Stimulated activated CD4-positive, alpha-beta T cell treated with anti-CD3 and anti-CD28 coated beads, Interleukin-4, amount 100 ng/mL, for 4 hours (primary cell): ENCODE results near the gene TSFM.

ENCODE experiments used
- DNase-seq, 2 experiments: peaks; one replicate each; pipeline ENCODE4 v3.0.0-alpha.2; 2020

The TSFM gene

GRCh38 chr12:57782243-57782607 lies 362 bp upstream of the TSFM start:
- DNase-seq: no peak

- no peak for DNase-seq
Measured at GRCh38 chr12:57783466-57783801, 847 bp downstream of the TSFM start.

DNA sequence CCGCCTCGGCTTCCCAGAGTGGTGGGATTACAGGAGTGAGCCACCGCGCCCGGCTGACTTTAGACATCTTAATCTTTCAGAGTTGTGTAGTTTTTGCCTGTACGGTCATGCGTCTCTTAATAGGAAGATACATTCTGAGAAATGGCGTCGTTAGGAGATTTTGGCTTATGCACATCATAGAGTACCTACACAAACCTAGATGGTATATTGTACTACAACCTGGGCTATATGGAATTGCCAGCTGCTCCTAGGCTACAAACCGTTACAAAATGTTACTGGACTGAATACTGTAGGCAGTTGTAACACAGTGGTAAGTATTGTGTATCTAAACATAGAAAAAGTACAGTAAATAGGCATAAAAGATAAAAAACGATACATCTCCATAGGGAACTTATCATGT lies 1.3 kb downstream of the TSFM start:
- DNase-seq: no peak

- DNase-seq: no peak
Measured at GRCh38 chr12:57793920-57794319, 11.3 kb downstream of the TSFM start.

DNA sequence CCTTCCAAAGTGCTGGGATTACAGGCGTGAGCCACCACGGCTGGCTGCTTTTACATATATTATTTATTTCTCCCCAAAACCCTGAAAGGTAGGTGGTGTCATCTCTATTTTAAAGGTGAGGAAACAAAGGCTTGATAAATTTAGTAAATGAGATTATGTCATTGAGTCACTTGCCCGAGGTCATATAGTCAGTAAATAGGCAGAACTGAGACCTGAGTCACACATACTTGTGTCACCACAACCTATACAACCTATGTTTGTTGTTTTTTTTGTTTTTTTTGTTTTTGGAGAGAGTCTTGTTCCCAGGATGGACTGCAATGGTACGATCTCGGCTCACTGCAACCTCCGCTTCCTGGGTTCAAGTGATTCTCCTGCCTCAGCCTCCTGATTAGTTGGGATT lies 12.8 kb downstream of the TSFM start:
- DNase-seq: no peak

DNA sequence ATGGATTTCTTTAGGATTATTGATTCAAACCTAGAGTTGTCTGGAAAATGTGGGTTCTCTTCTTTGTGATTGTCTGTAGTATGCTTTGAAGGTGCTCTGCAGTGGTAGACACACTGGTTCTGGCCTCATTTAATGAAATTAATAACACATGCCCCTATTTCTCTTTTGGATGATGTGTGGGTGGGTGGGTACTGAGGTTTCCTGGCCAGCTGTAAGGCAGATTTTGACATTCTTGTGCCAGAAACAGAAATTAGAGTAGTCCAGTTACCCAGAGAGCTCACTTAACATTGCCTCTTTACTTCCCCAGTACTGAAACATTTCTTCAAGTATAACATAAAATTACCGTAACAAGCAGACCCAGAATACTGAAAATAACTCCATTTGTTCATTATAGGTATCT lies 14.4 kb downstream of the TSFM start:
- DNase-seq: no peak

- DNase-seq: no peak
Measured at GRCh38 chr12:57797933-57798332, 15.3 kb downstream of the TSFM start.

DNA sequence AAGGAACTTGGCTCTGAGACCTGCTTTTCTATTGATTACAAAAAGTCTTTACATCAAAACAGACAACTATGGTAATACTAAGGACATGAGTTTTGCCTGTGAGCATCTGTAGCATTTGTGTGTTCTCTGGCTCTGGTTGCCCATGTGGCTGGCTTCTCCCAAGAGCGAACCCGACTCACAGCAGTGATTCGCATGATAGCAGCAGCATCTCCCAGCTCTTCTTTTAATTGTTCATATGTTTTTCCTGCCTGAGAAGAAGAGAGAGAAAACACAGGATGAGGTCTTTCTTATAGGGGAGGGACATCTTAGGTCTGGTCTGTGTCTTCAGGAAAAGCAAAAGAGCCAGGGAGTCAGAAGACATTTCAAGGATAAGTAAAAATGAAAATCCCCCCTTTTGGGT lies 18.4 kb downstream of the TSFM start:
- DNase-seq: no peak

DNA sequence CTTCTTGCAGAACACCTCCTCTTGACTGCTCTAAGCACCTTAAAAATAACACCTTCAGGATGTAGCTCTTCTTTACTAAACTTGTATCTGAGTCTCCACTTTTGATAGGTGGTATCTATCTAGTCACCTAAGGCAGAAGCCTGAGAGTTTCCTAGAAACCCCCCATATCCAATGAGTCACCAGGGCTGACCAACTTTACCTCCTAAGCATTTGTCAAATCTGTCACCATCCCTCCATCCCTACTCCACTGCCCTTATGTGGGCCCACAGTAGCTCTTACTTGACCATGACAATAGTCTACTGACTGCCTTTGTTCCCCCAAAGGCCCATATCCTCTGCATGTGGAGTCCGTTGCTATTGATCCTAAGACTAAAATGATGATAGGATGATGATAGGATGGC lies 20.0 kb downstream of the TSFM start:
- no peak for DNase-seq

- DNase-seq: peak in 1 of 2 experiments; percentile 16
Measured at GRCh38 chr12:57803319-57803893, 20.8 kb downstream of the TSFM start.

GRCh38 chr12:57806677-57807076 lies 24.1 kb downstream of the TSFM start:
- DNase-seq: no peak

- DNase-seq: no peak
Measured at GRCh38 chr12:57807285-57807684, 24.7 kb downstream of the TSFM start.

- DNase-seq: no peak
Measured at GRCh38 chr12:57808351-57808750, 25.8 kb downstream of the TSFM start.

- no peak for DNase-seq
Measured at GRCh38 chr12:57809425-57809824, 26.8 kb downstream of the TSFM start.

GRCh38 chr12:57810450-57810849 lies 27.9 kb downstream of the TSFM start:
- no peak for DNase-seq

DNA sequence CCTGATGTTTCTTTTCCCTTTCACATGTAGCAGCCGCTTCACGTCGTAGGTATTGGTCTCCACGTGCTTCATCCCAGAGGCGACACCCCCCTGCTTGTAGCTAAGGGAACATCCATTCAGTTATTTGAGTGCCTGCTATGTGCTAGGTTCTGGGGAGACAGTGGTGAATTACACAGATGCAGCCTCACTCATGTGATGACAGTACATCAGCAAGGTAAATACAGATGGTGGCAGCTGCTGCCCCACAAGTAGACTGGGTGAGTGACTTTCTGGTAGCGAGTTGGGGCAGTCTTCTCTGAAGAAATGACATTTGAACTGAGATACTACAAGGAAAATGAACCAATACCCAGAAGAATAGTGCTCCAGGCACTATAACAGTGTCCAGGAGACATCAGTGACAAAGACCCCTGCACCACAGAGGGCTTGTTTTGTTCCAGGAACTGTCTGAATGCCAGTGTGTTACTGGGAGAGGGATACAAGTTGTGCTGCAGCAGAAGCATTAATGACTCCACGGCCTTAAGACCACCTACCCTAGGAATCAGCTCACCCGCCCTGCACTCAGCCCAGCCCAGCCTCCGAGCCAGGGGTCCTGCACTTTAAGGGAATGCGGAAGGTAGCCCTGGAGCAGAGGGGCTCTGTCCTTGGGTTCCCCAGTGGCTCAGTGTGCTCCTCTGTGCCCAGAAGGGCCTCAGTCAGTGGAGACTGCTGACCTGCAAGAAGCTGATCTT lies 28.6 kb downstream of the TSFM start:
- no peak for DNase-seq

DNA sequence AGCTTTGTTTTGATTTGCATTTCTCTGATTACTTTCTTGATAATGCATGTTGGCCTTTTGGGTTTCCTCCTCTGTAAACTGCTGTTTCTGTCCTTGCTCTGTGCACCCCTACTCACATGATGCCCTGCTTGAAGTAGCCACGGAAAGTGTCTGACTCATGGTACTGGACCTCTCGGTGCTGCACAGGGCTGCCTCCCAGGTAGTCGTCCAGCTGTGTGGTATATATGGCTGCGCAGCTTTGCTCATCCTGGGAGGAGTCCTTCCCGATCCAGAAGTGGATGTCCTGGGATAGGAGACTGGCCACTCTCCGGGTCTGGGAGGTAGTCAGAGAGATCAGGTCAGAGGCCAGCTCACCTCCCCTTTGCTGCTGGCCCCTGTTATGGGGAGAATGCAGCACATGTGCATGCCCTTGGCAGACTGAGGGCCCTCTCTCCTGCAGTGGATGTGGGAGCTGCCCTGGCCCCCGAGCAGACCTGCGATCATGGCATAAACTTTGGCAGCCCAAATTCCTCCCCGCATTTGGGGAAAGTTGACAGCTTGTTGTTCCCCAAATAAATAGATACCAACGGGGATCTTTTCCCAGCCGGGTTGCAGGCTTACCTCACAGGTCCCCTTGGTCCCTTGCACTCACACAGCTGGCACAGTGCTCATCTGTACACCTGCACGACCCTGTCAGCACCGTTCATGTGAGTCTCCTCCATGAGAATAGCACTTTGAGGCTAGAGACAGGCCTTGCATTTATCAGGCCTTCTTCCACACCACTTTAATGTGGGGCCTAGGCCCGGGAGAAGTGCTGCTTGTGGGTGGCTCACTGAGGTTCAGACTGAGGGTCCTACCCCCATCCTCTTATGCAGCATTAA lies 30.8 kb downstream of the TSFM start:
- no peak for DNase-seq

GRCh38 chr12:57813971-57814772 lies 31.6 kb downstream of the TSFM start:
- no peak for DNase-seq

GRCh38 chr12:57815177-57816000 lies 32.8 kb downstream of the TSFM start:
- peak in 1 of 2 experiments; percentile 38 for DNase-seq

DNA sequence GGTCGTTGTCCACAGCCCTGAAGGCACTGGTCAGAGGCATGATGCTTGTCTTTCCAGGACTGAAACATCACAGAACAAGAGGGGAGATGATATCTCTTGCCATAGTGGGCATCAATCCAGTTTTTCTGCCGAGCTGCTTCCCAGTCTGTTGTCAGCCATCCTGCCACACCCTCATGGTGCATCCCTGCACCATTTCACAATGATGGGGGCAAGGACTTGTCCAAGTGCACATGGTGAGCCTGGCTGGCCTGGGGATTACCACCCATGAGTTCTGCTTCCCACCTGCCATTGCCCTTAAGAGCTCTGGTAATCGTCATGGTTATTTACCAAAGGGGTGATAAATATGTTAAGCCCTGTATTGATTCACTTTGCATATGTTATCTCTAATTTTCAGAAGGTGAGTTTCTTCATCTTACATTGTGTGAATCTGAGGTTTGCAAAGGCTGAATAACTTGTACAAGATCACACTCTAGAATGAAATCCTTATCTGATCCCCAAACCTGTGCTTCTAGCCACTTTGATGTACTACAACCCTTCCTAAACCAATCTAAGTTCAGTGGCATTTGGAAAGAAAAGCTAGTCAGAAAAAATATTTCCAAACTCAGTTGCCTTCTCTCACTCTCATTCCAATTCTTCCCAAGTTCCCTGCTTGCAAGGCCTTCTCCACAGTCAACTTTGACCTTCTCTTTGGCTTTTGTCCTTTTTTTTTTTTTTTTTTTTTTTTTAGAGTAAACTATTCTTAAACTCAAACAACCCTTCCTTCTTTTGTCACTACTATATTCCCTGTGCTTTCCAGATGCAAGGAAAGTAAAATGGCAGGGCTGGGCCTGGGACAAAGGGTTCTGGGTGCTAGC lies 33.6 kb downstream of the TSFM start:
- DNase-seq: no peak

- no peak for DNase-seq
Measured at GRCh38 chr12:57816855-57817151, 34.2 kb downstream of the TSFM start.
